GM21717 (cell line): ENCODE results near the gene SH3RF3.

ENCODE experiments used
- ATAC-seq: cut with Tn5 transposase; IDR thresholded peaks from one replicate; pipeline ENCODE4 v1.9.1; 2021; ENCODE audit warnings: mild to moderate bottlenecking, moderate library complexity; ENCODE audit not compliant: unreplicated experiment

Gene SH3RF3

DNA sequence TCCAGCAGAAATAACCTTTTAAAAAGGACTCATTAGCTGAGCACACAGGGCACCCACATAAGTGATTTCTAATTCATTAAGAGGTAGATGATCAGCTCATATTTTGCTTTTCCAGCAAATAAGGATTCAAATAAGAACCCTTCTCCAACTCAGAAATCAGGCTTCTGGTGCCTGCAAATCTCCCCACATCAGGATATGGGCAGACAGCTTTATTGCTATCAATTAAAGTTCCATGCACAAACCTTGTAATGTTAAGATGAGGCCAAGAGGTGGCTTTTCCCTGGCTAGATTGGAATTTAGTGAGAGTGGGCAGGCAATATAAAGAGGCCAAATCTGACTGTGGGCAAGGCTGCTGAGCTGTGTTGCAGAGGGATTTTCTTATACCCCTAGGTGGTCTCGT is 193.6 kb downstream of the SH3RF3 start:
- ATAC-seq, result no peak

DNA sequence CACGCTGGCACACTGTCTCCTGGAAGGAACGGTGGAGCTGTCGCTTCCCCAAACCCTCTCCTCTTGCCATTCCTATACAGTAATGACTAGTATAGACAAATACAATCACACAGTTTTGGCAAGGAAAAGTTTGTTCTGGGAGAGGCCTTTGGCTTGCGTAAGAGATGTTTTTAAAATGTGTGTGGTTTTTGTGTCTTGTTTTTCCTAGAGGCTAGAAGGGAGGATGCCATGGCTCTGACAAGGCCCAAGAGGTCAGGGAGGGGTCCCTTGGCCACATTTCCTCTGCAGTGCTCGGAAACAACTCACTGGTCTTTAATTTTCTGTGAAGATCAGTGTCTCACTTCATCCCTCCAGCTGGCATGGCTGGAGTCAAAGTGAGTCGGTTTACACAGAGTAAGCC is 195.9 kb downstream of the SH3RF3 start:
- no peak for ATAC-seq

- no peak for ATAC-seq
Measured at GRCh38 chr2:109325570-109325969, 196.6 kb downstream of the SH3RF3 start.

- ATAC-seq, result no peak
Measured at GRCh38 chr2:109326306-109326705, 197.3 kb downstream of the SH3RF3 start.

- no peak for ATAC-seq
Measured at GRCh38 chr2:109330056-109330455, 201.1 kb downstream of the SH3RF3 start.

DNA sequence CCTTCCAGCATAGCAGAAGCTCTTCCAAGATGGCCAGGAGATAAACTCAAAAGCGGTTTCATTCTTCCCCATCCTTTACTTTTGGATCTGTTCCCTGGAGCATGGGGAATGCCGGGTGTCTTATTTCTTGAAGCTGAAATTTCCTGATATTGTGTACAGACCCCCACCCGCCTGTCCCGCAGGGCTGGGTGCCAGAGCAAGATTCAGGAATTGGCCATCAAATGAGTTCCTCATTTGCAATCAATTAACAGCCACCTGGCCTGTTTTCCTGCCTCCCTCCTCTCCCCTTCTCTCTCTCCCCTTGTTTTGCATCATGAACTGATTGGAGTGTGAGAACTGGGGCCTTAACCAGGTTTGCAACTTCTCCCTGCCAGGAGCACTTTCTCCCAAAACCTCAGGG is 202.1 kb downstream of the SH3RF3 start:
- ATAC-seq, result no peak

- ATAC-seq, result no peak
Measured at GRCh38 chr2:109331896-109332848, 203.2 kb downstream of the SH3RF3 start.

DNA sequence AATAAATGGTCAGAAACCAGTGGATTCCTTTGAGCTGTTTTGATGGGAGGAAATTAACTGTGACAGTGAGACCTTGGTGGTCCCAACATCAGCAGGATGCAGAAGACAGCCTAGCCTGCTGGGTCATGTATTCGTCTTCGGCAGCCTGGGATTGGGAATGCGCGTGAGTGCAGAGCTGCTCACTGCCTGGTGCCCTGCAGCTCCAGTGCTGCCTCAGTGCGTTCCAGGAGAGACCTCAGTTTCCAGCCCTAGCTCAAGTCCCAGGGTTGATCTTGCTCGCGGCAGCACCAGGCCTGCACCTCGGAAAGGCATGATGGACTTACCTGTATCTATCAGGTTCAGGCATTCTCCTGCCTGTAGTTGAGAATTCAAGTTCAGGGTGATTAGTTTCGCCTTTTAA is 203.9 kb downstream of the SH3RF3 start:
- ATAC-seq, result no peak

GRCh38 chr2:109333414-109334210 is 204.6 kb downstream of the SH3RF3 start:
- ATAC-seq, result no peak

GRCh38 chr2:109335631-109336176 is 206.7 kb downstream of the SH3RF3 start:
- no peak for ATAC-seq

DNA sequence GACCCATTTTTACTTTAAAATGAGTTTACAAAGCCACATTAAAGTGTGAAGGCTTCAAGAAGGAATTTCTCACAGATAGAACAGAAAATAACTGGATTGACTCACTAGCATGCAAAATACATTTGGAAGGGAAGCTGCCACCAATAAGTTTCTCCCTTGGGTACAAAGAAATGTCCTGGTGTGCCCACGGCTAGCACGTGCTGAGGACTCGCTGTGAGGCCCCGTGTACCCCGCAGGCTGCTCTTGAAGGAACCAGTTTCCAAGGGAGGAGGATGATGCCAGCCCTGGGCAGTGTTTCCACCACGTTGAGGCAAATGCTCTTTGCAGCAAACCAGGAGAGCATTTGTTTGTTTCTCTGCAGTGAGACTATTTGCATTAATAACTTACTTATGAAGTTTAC is 207.3 kb downstream of the SH3RF3 start:
- ATAC-seq, result no peak

GRCh38 chr2:109337221-109337620 is 208.2 kb downstream of the SH3RF3 start:
- ATAC-seq, result no peak

- ATAC-seq, result no peak
Measured at GRCh38 chr2:109339519-109339966, 210.5 kb downstream of the SH3RF3 start.

DNA sequence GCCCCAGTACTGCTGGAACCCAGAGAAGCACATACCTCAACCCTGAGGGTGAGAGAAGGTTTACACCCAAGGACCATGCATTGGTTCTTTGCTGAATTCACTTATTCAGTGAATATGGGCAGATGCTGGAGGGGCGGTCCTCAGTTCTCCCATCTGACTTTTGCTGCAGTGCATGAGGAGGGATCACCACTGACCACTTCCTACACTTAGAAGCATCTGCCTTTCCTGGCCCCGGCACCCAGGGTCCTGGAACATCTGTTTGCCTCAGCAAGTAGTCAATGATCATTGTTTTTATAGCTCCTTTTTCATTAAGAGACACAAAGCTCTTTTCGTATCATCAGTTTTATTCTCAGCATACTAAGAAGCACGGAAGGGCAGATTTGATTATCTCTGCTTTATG is 211.4 kb downstream of the SH3RF3 start:
- no peak for ATAC-seq

GRCh38 chr2:109341355-109342255 is 212.6 kb downstream of the SH3RF3 start:
- ATAC-seq, result no peak

- ATAC-seq, result no peak
Measured at GRCh38 chr2:109342256-109342850, 213.3 kb downstream of the SH3RF3 start.

DNA sequence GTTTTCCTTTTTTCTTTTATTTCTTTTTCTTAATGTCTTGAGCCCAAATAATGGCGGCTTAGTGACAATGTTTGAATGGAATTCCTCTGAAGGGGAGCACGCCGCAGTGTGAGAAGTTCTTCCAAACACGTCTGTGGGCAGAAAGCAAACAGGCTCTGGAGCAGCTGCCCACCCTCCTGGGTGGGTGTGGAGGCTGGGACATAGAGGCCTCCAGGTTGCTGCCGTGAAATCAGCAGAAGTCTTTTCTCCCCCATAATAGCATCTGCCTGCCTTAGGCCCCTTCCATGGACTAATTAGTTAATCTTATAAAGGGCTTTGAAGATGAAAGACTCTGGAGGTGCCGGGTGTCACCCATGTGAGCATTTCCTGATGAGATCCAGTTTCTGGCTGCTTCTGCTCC is 213.9 kb downstream of the SH3RF3 start:
- ATAC-seq, result no peak

- ATAC-seq, result no peak
Measured at GRCh38 chr2:109343460-109343859, 214.5 kb downstream of the SH3RF3 start.

- no peak for ATAC-seq
Measured at GRCh38 chr2:109344270-109344805, 215.3 kb downstream of the SH3RF3 start.

GRCh38 chr2:109345091-109345490 is 216.1 kb downstream of the SH3RF3 start:
- ATAC-seq, result no peak
